Karpas-422 (cell line): Measurements from ENCODE around the gene MYLK4. TPM values are rescaled to one million over a fixed set of nuclear protein-coding genes. Genes with fewer than 3 reads are reported as not detected.

Experiments used
- DNase-seq: peaks from one replicate; pipeline ENCODE4 v3.0.0-alpha.2; 2015
- H2AFZ ChIP-seq: fragments of 200-600 bp; sonication (generic); 2 replicates; pipeline ENCODE4 v1.6.1; 2014; ENCODE audit warnings: antibody characterized with exemption, low read length, mixed read lengths
- H3K27ac ChIP-seq: fragments of 200-600 bp; sonication (generic); 2 replicates; pipeline ENCODE4 v1.5.1; 2014; ENCODE audit warnings: mild to moderate bottlenecking, low read length, moderate library complexity
- H3K27me3 ChIP-seq: fragments of 200-600 bp; sonication (generic); 2 replicates; pipeline ENCODE4 v1.6.1; 2014; ENCODE audit warnings: low read length, mixed read lengths
- H3K36me3 ChIP-seq: fragments of 200-600 bp; sonication (generic); 2 replicates; pipeline ENCODE4 v1.6.1; 2014; ENCODE audit warnings: low read length, mixed read lengths; ENCODE audit not compliant: insufficient read depth
- H3K4me1 ChIP-seq: fragments of 200-600 bp; sonication (generic); 2 replicates; pipeline ENCODE4 v1.6.1; 2014; ENCODE audit warnings: mild to moderate bottlenecking, low read length, mixed read lengths
- H3K4me2 ChIP-seq: fragments of 200-600 bp; sonication (generic); 2 replicates; pipeline ENCODE4 v1.6.1; 2014; ENCODE audit warnings: low read length, low read depth, mild to moderate bottlenecking; ENCODE audit not compliant: poor library complexity, severe bottlenecking
- H3K4me3 ChIP-seq: fragments of 200-600 bp; sonication (generic); 2 replicates; pipeline ENCODE4 v1.5.1; 2014; ENCODE audit warnings: mild to moderate bottlenecking, antibody characterized with exemption, low read length, mixed read lengths
- H3K79me2 ChIP-seq: fragments of 200-600 bp; sonication (generic); 2 replicates; pipeline ENCODE4 v1.6.1; 2014; ENCODE audit warnings: mild to moderate bottlenecking, low read length, mixed read lengths
- H3K9ac ChIP-seq: fragments of 200-600 bp; sonication (generic); 2 replicates; pipeline ENCODE4 v1.6.0; 2014; ENCODE audit warnings: low read length
- H3K9me2 ChIP-seq: fragments of 200-600 bp; sonication (generic), shearing (Covaris generic); replicated peaks from 2 replicates; pipeline ENCODE4 v1.6.0; 2014; ENCODE audit warnings: mild to moderate bottlenecking, low read length, moderate library complexity; ENCODE audit not compliant: insufficient read depth
- H3K9me3 ChIP-seq: fragments of 300-700, 200-600 bp; sonication (generic); 2 replicates; pipeline ENCODE4 v1.6.1; 2014; ENCODE audit warnings: low read length, mixed read lengths
- H4K20me1 ChIP-seq: fragments of 200-600 bp; sonication (generic); 2 replicates; pipeline ENCODE4 v1.6.1; 2014; ENCODE audit warnings: mild to moderate bottlenecking, antibody characterized with exemption, low read length, low read depth; ENCODE audit not compliant: insufficient read depth
- total RNA-seq: library from RNA; depleted of rRNA; stranded (reverse); fragments of >200 nt; shearing (Covaris generic); gene quantifications from 2 replicates; pipeline ENCODE4 v1.2.3, GENCODE V29; 2014; ENCODE audit warnings: low replicate concordance

MYLK4 gene
- total RNA-seq, 1 experiment from 2014 or later = 0.78 TPM

GRCh38 chr6:2741756-2742155 lies 9.0 kb downstream of the MYLK4 start:
- Histone ChIP-seq H2AFZ (no peak overlapping the region), H3K4me2 (no peak overlapping the region), H4K20me1 (no peaks in the 10 kb centered on the region), H3K27ac (no peak overlapping the region), H3K79me2 (no peaks in the 10 kb centered on the region), H3K36me3 (no peaks in the 10 kb centered on the region), H3K27me3 (no peaks in the 10 kb centered on the region), H3K9me2 (no peaks in the 10 kb centered on the region), H3K9me3 (no peaks in the 10 kb centered on the region), H3K9ac (no peak overlapping the region), H3K4me3 (no peak overlapping the region), H3K4me1 (peaks cover 11% of the 10 kb centered on the region)
- DNase-seq = no peak

- Histone ChIP-seq H3K27me3 (no peaks in the 10 kb centered on the region), H3K27ac (no peak overlapping the region), H3K36me3 (no peaks in the 10 kb centered on the region)
Measured at GRCh38 chr6:2740581-2740980, 10.1 kb downstream of the MYLK4 start.

GRCh38 chr6:2739335-2739734 lies 11.4 kb downstream of the MYLK4 start:
- no peaks in the 10 kb centered on the region for H4K20me1 ChIP-seq
- H3K27ac ChIP-seq = no peak overlapping the region
- H3K4me2 ChIP-seq = no peak overlapping the region
- H3K4me1 ChIP-seq = peaks cover 35% of the 10 kb centered on the region
- H3K36me3 ChIP-seq = no peaks in the 10 kb centered on the region
- H3K9me2 ChIP-seq = no peaks in the 10 kb centered on the region
- DNase-seq = no peak
- no peak overlapping the region for H3K4me3 ChIP-seq
- H3K9ac ChIP-seq = no peak overlapping the region
- no peak overlapping the region for H2AFZ ChIP-seq
- H3K9me3 ChIP-seq = no peaks in the 10 kb centered on the region
- H3K79me2 ChIP-seq = no peaks in the 10 kb centered on the region
- no peaks in the 10 kb centered on the region for H3K27me3 ChIP-seq

More at GRCh38 chr6:2740581-2740980, 10.1 kb downstream of the MYLK4 start:
- Histone ChIP-seq H3K9me2 (no peaks in the 10 kb centered on the region), H3K9me3 (no peaks in the 10 kb centered on the region), H3K79me2 (no peaks in the 10 kb centered on the region), H2AFZ (no peak overlapping the region), H3K4me2 (no peak overlapping the region), H3K4me3 (no peak overlapping the region), H4K20me1 (no peaks in the 10 kb centered on the region), H3K4me1 (peaks cover 23% of the 10 kb centered on the region), H3K9ac (no peak overlapping the region)
- DNase-seq = no peak

GRCh38 chr6:2738373-2738979 lies 12.2 kb downstream of the MYLK4 start:
- no peak overlapping the region for H2AFZ ChIP-seq
- peaks cover 44% of the 10 kb centered on the region for H3K4me1 ChIP-seq
- no peaks in the 10 kb centered on the region for H3K27me3 ChIP-seq
- H3K79me2 ChIP-seq = no peaks in the 10 kb centered on the region
- no peaks in the 10 kb centered on the region for H3K9me3 ChIP-seq
- no peak overlapping the region for H3K9ac ChIP-seq
- DNase-seq = peak; percentile 85
- no peaks in the 10 kb centered on the region for H3K9me2 ChIP-seq
- H3K4me2 ChIP-seq = no peak overlapping the region
- H3K36me3 ChIP-seq = no peaks in the 10 kb centered on the region
- H3K27ac ChIP-seq = no peak overlapping the region
- H4K20me1 ChIP-seq = no peaks in the 10 kb centered on the region
- H3K4me3 ChIP-seq = no peak overlapping the region

GRCh38 chr6:2737885-2738284 lies 12.8 kb downstream of the MYLK4 start:
- Histone ChIP-seq H3K36me3 (no peaks in the 10 kb centered on the region), H2AFZ (no peak overlapping the region), H3K4me1 (peaks cover 49% of the 10 kb centered on the region), H3K27me3 (no peaks in the 10 kb centered on the region), H3K27ac (no peak overlapping the region), H3K9ac (no peak overlapping the region), H3K9me2 (no peaks in the 10 kb centered on the region), H4K20me1 (no peaks in the 10 kb centered on the region), H3K4me2 (no peak overlapping the region), H3K79me2 (no peaks in the 10 kb centered on the region), H3K9me3 (no peaks in the 10 kb centered on the region), H3K4me3 (no peak overlapping the region)
- no peak for DNase-seq

GRCh38 chr6:2734488-2735166 lies 16.1 kb downstream of the MYLK4 start:
- H3K9me2 ChIP-seq = no peaks in the 10 kb centered on the region
- no peak overlapping the region for H3K27ac ChIP-seq
- no peaks in the 10 kb centered on the region for H3K79me2 ChIP-seq
- no peaks in the 10 kb centered on the region for H3K36me3 ChIP-seq
- H2AFZ ChIP-seq = no peak overlapping the region
- peaks cover 74% of the 10 kb centered on the region for H3K4me1 ChIP-seq
- peak overlapping the region; percentile 11; the same call in 1 of the 2 replicates for H3K4me3 ChIP-seq
- H3K9ac ChIP-seq = no peak overlapping the region
- H3K4me2 ChIP-seq = peak overlapping the region; percentile 49
- H3K9me3 ChIP-seq = no peaks in the 10 kb centered on the region
- no peaks in the 10 kb centered on the region for H3K27me3 ChIP-seq
- DNase-seq = no peak
- H4K20me1 ChIP-seq = no peaks in the 10 kb centered on the region; the same call in 1 of the 2 replicates

- no peaks in the 10 kb centered on the region for H3K36me3 ChIP-seq
- no peak overlapping the region for H2AFZ ChIP-seq
- no peak overlapping the region for H3K9ac ChIP-seq
- no peaks in the 10 kb centered on the region for H3K9me3 ChIP-seq
- no peak for DNase-seq
- H4K20me1 ChIP-seq = no peaks in the 10 kb centered on the region; the same call in 1 of the 2 replicates
- peak overlapping the region; percentile 28 for H3K4me2 ChIP-seq
- no peaks in the 10 kb centered on the region for H3K27me3 ChIP-seq
- H3K79me2 ChIP-seq = no peaks in the 10 kb centered on the region
- no peak overlapping the region for H3K4me3 ChIP-seq
- no peak overlapping the region for H3K27ac ChIP-seq
- no peaks in the 10 kb centered on the region for H3K9me2 ChIP-seq
- peaks cover 76% of the 10 kb centered on the region for H3K4me1 ChIP-seq
Measured at GRCh38 chr6:2733736-2734480, 16.8 kb downstream of the MYLK4 start.

GRCh38 chr6:2733324-2733723 lies 17.4 kb downstream of the MYLK4 start:
- no peak overlapping the region for H2AFZ ChIP-seq
- H3K4me3 ChIP-seq = no peak overlapping the region
- H3K4me2 ChIP-seq = peak overlapping the region; percentile 28
- H4K20me1 ChIP-seq = no peaks in the 10 kb centered on the region; the same call in 1 of the 2 replicates
- peaks cover 80% of the 10 kb centered on the region for H3K4me1 ChIP-seq
- H3K36me3 ChIP-seq = no peaks in the 10 kb centered on the region
- no peaks in the 10 kb centered on the region for H3K27me3 ChIP-seq
- no peaks in the 10 kb centered on the region for H3K9me3 ChIP-seq
- DNase-seq = peak; percentile 87
- no peaks in the 10 kb centered on the region for H3K9me2 ChIP-seq
- H3K27ac ChIP-seq = no peak overlapping the region
- H3K9ac ChIP-seq = no peak overlapping the region
- H3K79me2 ChIP-seq = no peaks in the 10 kb centered on the region
